GM21528 (cell line): ENCODE data around the gene TBXAS1.

Experiments
- ATAC-seq: cut with Tn5 transposase; IDR thresholded peaks from one replicate; pipeline ENCODE4 v1.9.1; 2021; ENCODE audit warnings: mild to moderate bottlenecking, moderate library complexity; ENCODE audit not compliant: unreplicated experiment, low FRiP score

TBXAS1 gene

DNA sequence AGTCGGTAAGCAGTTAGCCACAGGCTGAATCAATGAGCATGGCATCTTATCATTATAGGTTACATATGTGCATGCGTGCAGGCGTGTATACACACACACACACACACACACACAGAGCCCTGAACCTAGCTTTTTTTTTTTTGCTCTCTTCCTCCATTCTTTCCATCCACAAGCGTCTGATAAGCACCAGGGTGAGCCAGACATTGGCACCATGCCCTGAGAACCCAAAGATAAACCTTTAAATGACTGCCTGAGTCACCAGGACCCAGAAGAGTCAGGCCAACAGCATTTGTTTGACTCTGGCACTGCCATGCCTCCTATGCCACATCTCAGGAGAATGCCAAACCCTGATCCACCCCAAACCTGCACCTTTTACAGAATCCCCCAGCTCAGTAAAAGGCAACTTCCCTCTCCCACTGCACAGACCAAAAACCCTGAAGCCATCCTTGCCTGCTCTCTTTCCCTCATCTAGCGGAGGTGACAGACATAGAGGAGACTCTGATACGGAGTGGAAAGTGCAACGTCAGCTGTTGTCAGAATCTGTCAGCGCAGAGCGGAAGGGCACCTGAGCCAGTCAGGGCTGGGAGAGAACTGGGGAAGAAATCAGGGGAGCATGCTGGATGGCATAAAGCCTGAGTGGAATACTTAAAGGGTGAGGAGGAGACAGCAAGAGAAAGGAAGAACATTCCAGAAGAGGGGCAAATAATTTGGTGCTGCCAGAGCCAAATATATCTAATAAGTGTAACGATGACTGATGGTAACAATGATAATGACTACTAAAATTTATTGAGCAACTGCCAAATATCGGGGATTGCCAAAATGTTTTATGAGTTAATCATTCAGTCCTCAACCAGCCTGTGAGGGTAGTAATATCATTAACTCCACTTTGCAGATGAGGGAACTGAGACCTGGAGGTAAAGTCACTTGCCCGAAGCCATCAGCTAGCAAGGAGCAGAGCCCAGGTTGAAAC is 230.5 kb downstream of the TBXAS1 start:
- ATAC-seq, result no peak

DNA sequence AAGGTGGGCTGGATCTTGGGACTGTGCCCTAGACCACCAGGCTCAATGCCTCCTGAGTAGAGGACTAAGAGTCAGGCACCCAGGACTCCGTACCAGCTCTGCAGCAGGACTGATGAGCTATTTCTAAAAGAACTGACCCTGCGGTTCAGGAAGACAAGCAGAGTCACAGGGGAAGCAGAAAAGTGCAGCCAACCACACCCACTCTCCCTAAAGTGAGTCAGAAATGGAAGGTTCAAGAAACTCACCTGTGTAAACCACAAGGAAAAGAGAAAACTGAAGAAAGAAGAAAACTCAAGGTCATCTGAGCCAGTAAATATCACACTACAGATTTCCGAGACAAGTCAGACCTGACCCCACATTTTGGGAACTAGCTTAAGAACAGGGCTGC is 231.2 kb downstream of the TBXAS1 start:
- ATAC-seq, result no peak

DNA sequence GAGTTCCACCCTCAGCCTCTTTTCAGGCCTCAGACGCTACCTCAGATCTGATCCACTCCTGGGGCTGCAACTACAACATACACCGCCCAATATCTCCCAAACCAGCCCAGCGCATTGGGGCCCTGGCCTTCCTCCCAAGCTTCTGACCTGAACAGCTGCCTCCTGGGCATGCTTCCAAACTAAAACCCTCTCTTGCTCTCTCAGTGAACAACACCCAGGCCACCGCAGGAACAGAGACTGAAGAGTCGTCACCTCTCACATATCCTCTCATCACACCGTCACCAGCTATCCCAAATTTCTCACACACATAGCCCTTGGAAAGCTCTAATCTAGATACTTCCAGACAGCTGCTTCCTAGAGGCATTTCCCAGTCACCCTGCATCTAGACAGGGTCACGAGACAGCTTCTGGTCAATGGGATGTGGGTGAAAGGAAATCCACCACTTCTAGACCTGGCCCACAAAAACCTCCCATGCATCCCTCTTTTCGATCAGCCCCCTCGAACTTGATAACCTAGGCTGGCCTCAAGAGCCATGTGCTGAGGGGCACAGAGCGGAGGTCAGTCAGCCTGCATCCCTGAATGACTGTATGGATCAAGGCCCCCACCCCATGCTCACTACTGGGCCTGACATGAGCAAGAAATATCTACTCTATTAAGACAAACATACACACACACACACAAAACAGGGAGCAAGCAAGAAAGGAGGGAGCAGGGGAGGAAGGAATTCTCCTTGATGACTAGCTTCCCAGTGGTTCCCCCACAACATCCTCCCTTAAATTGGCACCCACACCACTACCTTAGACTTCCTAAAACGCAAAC is 231.9 kb downstream of the TBXAS1 start:
- ATAC-seq, result no peak

DNA sequence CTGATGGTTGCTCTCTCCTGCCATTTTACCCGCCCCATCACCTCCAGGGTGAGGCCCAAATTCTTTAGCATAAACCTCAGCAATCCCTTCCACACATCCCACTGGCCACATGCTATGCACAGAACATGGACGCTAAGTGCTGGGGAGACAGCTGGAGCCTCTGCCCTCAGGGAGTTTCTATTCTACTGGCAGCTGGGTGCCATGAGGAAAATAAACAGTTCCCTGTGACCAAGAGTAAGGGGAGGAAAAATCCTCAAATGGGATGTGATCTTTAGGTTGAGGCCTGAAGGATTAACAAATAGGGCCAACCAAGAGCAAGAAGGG is 232.5 kb downstream of the TBXAS1 start:
- no peak for ATAC-seq

DNA sequence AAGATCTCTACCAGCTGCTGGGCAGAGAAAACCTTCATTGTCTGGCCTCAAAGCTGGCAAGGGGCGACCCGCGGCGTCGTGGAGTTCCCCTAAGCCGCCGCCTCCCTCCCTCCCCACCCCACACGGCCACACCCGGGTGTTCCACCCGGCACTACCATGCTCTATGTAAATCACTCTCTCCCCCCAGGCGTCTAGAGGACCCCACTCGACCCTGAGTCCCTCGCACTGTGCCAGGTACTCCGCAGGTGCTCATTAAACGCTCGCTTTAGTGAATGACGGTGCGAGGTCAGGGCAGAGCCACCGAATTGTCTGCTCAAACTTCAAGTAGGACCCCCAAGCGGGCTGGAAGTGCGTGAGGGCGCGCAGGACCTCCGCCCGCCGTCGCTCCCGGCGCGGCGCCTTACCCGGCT is 233.1 kb downstream of the TBXAS1 start:
- peak; percentile 45 for ATAC-seq

DNA sequence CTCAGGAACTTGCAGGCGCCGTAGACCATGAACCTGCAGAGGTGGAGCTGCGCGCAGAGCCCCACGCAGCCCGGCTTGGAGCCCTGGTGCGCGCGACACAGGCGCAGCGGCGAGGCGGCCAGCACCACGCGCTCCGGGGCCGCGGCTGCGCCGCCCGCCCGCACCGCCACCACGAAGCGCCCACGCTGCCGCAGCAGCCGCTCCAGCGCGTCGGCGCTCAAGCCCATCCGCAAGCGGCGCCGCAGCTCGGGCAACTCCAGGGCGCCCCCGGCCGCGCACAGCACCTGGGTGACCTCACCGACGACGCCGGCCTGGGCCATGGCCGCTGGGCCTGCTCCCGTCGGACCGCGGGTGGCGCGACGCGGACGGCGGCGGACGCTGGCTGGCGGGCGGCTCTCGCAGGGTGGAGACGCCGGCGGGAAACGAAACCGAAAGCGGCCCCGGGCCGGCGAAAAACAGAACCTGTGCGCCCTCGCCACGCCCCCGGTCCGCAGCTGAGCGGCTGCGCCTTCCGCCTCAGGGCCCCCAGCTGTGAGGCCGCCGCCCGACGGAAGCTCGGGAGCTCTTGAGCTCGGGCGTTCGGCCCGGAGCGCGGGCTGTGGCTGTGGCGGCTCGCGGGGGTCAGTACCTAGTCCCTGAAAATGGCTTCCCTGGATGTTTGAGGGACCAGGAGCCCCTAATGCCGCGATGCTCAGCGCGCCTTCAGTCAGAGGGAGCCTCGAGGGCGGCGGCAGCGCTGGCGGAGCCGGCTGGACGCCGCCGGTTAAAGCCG is 233.7 kb downstream of the TBXAS1 start, which contains the start of gene PARP12:
TSS of gene PARP12 (minus strand) at position 424 of the 772 bp plus-strand sequence. CDS start at position 320, 104 bp downstream.
- peak; percentile 92 for ATAC-seq

DNA sequence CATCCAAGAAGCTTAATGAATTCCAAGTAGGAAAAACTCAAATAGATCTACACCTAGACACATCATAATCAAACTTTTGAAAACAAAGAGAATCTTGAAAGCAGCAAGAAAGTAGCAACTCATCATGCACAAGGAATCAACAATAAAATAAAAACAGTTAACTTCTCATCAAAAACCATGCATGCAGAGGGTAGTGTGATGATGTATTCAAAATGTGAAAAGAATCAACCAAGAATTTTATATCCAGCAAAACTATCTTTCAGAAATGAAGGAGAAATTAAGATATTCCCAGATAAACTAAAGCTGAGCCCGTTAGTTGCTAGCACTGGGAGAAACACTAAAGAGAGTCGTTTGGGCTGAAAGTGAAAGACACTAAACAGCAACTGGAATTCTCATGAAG is 238.0 kb downstream of the TBXAS1 start:
- no peak for ATAC-seq

DNA sequence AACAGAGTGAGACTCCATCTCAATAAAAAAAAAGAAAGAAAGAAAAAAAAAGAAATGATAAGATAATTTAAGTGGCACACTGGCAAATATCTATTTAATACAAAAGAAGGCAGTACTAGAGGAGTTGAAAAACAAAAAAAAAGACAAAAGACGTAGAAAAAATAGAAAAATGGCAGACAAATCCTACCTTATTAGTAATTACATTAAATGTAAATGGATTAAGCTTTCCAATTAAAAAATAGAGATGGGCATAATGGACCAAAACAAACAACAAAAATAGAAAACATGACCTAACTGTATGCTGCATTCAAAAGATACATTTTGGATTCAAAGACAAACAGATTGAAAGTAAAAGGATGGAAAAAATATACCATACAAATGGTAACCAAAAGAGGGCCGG is 239.0 kb downstream of the TBXAS1 start:
- no peak for ATAC-seq

DNA sequence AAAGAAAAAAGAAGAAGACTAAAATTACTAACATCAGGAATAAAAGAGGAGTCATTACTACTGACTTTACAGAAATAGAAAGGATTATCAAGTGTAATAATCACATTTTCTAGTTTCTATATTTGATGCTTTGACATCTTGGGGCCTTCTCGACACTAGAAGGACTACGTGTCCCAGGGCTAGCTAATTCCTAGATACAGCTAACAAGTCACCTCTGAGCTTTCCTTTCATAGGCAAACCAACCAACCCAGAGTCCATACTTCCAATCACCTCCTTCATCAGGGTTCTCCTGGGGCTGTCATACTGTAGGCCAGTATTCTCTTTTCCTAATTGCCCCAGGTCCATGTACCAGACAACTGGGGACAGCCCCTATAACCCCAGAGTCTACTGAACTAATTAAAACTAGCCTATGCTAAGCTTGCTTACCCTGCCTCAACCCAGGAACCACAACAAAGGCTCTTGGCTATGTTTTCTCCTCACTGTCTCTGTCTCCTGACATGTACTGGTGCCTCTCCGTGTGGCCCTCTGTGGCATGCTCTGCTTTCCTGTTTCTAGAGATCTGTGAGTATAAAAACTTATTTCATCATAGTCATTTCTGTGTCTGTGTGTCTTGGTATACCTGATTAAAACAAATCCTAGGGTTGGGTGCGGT is 240.4 kb downstream of the TBXAS1 start:
- ATAC-seq, result no peak
